Retinal pigment epithelial cell (primary cell): Measurements from ENCODE around the gene DOCK10.

Experiments
- DNase-seq: peaks from one replicate; pipeline ENCODE4 v3.0.0-alpha.2; 2010; ENCODE audit warnings: low read depth
- H3K4me3 ChIP-seq: 2 replicates; pipeline ENCODE4 v1.5.1; 2011; ENCODE audit warnings: mild to moderate bottlenecking, low read length, control low read depth, moderate library complexity
- TF ChIP-seq, protein P1 (sequence below): conservative IDR thresholded peaks from 2 replicates; pipeline ENCODE4 v1.5.1; 2011; ENCODE audit warnings: low read depth, low read length, control low read depth, inconsistent platforms

DOCK10 gene

DNA sequence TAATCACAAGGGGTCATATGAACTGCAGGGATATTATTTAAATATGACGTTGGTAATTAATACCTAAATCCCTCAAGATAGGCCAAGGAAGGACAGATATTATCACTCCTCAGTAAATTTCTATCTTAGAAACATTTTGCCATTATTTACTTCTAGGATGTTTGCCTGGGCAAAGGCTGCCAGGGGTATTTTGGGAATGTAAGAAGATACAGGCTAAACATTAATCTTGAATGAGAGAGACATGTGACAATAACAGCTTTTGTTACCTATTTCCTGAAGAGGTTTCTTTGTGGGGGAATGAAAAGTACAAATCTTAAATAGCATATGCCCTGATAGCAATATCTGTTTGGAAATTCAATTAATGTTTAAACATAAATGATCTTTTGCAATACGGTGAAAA lies 325.3 kb downstream of the DOCK10 start:
- no peak for DNase-seq
- no peak overlapping the region for H3K4me3 ChIP-seq
- TF ChIP-seq, protein P1, sequence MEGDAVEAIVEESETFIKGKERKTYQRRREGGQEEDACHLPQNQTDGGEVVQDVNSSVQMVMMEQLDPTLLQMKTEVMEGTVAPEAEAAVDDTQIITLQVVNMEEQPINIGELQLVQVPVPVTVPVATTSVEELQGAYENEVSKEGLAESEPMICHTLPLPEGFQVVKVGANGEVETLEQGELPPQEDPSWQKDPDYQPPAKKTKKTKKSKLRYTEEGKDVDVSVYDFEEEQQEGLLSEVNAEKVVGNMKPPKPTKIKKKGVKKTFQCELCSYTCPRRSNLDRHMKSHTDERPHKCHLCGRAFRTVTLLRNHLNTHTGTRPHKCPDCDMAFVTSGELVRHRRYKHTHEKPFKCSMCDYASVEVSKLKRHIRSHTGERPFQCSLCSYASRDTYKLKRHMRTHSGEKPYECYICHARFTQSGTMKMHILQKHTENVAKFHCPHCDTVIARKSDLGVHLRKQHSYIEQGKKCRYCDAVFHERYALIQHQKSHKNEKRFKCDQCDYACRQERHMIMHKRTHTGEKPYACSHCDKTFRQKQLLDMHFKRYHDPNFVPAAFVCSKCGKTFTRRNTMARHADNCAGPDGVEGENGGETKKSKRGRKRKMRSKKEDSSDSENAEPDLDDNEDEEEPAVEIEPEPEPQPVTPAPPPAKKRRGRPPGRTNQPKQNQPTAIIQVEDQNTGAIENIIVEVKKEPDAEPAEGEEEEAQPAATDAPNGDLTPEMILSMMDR, result no peak

DNA sequence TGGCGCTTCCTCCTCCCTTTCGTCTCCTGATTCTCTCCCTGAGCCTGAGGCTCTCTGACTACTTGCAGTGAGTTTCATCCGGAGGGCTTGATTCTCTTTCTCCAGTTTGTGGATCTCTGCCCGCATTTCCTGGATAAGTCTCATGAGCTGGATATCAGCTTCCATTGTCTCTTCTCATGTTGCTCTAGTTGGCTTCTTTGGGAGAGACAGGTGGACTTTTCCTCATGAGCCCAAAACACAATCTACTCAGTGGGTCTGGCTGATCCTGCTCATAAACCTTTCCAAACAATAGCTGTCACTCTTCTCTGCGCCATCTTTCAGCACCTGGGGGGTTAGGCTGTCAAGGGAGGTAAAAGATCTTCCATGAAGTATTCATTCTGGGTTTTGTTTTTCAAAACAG lies 326.1 kb downstream of the DOCK10 start, which contains the start of gene CCDC195:
Gene CCDC195, minus strand, starts transcription at position 165 of the 400 bp plus-strand sequence. Its CDS starts 0 bp downstream, at position 165.
- TF ChIP-seq, protein P1, result no peak
- H3K4me3 ChIP-seq, result no peak within 1 kb of the TSS
- DNase-seq, result no peak
